IMR-90 (cell line): ENCODE data around the gene SENP7.

Source experiments
- CEBPB ChIP-seq: IDR thresholded peaks from 2 replicates; pipeline ENCODE4 v1.6.1; 2012; ENCODE audit warnings: low read depth, low read length, improper control_type of control experiment
- CTCF ChIP-seq: conservative IDR thresholded peaks from 2 replicates; pipeline ENCODE4 v1.5.1; 2012; ENCODE audit warnings: mild to moderate bottlenecking, low read depth, low read length, improper control_type of control experiment
- ELK1 ChIP-seq: fragments of 150-350 bp; IDR thresholded peaks from 2 replicates; pipeline ENCODE4 v1.6.1; 2016; ENCODE audit warnings: low read depth, mild to moderate bottlenecking, low read length, moderate library complexity, borderline replicate concordance
- FOS ChIP-seq: fragments of 150-350 bp; IDR thresholded peaks from 2 replicates; pipeline ENCODE4 v1.6.1; 2016; ENCODE audit warnings: low read depth, low read length
- MAFK ChIP-seq: IDR thresholded peaks from 2 replicates; pipeline ENCODE4 v1.6.1; 2012; ENCODE audit warnings: low read depth, low read length, improper control_type of control experiment
- POLR2A ChIP-seq: IDR thresholded peaks from 2 replicates; pipeline ENCODE4 v1.6.1; 2012; ENCODE audit warnings: mild to moderate bottlenecking, low read depth, low read length
- RCOR1 ChIP-seq: IDR thresholded peaks from 2 replicates; pipeline ENCODE4 v1.6.1; 2012; ENCODE audit warnings: mild to moderate bottlenecking, low read length, improper control_type of control experiment; ENCODE audit not compliant: insufficient replicate concordance
- RFX5 ChIP-seq: IDR thresholded peaks from 2 replicates; pipeline ENCODE4 v1.8.0; 2012; ENCODE audit warnings: low read depth, mild to moderate bottlenecking, low read length, moderate library complexity
- SMC3 ChIP-seq: fragments of 150-350 bp; IDR thresholded peaks from 2 replicates; pipeline ENCODE4 v1.6.1; 2016; ENCODE audit warnings: low read depth, mild to moderate bottlenecking, antibody characterized with exemption, low read length, moderate library complexity
- USF2 ChIP-seq: fragments of 150-350 bp; IDR thresholded peaks from 2 replicates; pipeline ENCODE4 v1.6.1; 2017; ENCODE audit warnings: mild to moderate bottlenecking, antibody characterized with exemption, low read length, low read depth

- no peak for TF ChIP-seq FOS
- no peak for TF ChIP-seq CTCF
- TF ChIP-seq POLR2A = no peak
- no peak for TF ChIP-seq RCOR1
- TF ChIP-seq RFX5 = no peak
- TF ChIP-seq MAFK = no peak
- no peak for TF ChIP-seq CEBPB
- no peak for TF ChIP-seq USF2
- TF ChIP-seq SMC3 = no peak
- TF ChIP-seq ELK1 = no peak
Observed at GRCh38 chr3:101556064-101556463, 43.1 kb upstream of the SENP7 start.
